ENCODE results near the gene TMEM62. TPM values are rescaled to one million over a fixed set of nuclear protein-coding genes. Genes with fewer than 3 reads are reported as not detected.

Gene TMEM62
- total and polyA plus RNA-seq, 9 of the 15 experiments (the other 6 are each of a cell fraction or from before 2014, with no cell fraction given) = 4.4 to 16.6 (median 11.1) TPM

- Histone ChIP-seq H3K27me3 (ENCODE audit: control insufficient read depth in 2 of 2, insufficient read depth in 2 of 2, low read length in 2 of 2) (no peaks in the 10 kb centered on the region), H3K79me2 (ENCODE audit: control insufficient read depth, insufficient read depth, low read length) (no peaks in the 10 kb centered on the region), H3K27ac (ENCODE audit: extremely low read depth, low read depth, low read length) (peak overlapping the region; percentile 75), H4K20me1 (replicated peaks; ENCODE audit: control insufficient read depth, insufficient read depth, low read length) (no peaks in the 10 kb centered on the region), H3K9me1 (ENCODE audit: control insufficient read depth, insufficient read depth, low read length) (no peaks in the 10 kb centered on the region), H3K36me3 (ENCODE audit: control insufficient read depth, insufficient read depth, low read length) (no peaks in the 10 kb centered on the region), H3K4me2 (ENCODE audit: insufficient read depth, low read length) (peak overlapping the region; percentile 48; the same call in 1 of the 2 replicates), H3K9me3 (replicated peaks; ENCODE audit: control insufficient read depth, insufficient read depth, low read depth, low read length) (no peaks in the 10 kb centered on the region), H3K9ac (ENCODE audit: insufficient read depth in 1 of 2, low read depth in 2 of 2, low read length in 2 of 2) (peak overlapping the region in 1 of 2 experiments; percentile 41; a peak in 1 of 4 replicates), H3K4me3 (no peak overlapping the region), H2AFZ (ENCODE audit: low read depth, low read length) (peak overlapping the region; percentile 81), H3K4me1 (replicated peaks in 1 of 2; ENCODE audit: control insufficient read depth in 2 of 2, insufficient read depth in 2 of 2, low read length in 2 of 2) (peaks cover 11 to 22% of the 10 kb centered on the region in 2 experiments; a peak in 4 of 5 replicates)
- TF ChIP-seq TCF15 (CRISPR knock-in tag; IDR thresholded peaks at IDR 0.05) (no peak), AFF4 (CRISPR knock-in tag; IDR thresholded peaks at IDR 0.05) (no peak), RCOR1 (IDR thresholded peaks at IDR 0.05; ENCODE audit: borderline replicate concordance in 1 of 2, low read depth in 2 of 2, low read length in 2 of 2) (no peak), THRA (IDR thresholded peaks at IDR 0.05) (no peak), ESRRB (CRISPR knock-in tag; IDR thresholded peaks at IDR 0.05; ENCODE audit: borderline replicate concordance) (no peak), ZBTB26 (CRISPR knock-in tag; IDR thresholded peaks at IDR 0.05) (no peak), ZC3H8 (IDR thresholded peaks at IDR 0.05) (no peak), MAZ (CRISPR knock-in tag; conservative IDR thresholded peaks at IDR 0.05 in 1 of 2, IDR thresholded peaks at IDR 0.05 in 1 of 2) (no peak), CBFB (CRISPR knock-in tag; IDR thresholded peaks at IDR 0.05) (no peak), MCM3 (IDR thresholded peaks at IDR 0.05) (no peak), NR2C2 (CRISPR knock-in tag; IDR thresholded peaks at IDR 0.05) (no peak), NR2C2 (tag; IDR thresholded peaks at IDR 0.05) (no peak), CREB3 (tag; conservative IDR thresholded peaks at IDR 0.05; ENCODE audit: low read depth) (no peak)
- in situ Hi-C loops (cut with MboI) (no loop called here), intact Hi-C loops (cut with micrococcal nuclease) (no loop called here)
- ATAC-seq (no peak), DNase-seq (ENCODE audit: extremely low read depth in 1 of 4, low spot score in 3 of 4) (no peak), FAIRE-seq (no peak)
- CTCF ChIA-PET (ENCODE audit: low intra/inter-chr PET ratio) = no interaction called here
- BruUV-seq (replicated peaks) = no TSS peak
- POLR2A ChIA-PET = interaction anchor here (0.6 to 1.8 kb wide), 5 partner anchors 9 to 99 kb away, joined by 3 to 8 read pairs (median 4); partner anchors contain the start of gene EPB42
- WGBS (ENCODE audit: insufficient coverage, low coverage, missing lambda C conversion rate) = 65% methylated on average over 5 of the region's 5 CpGs
Measured at GRCh38 chr15:43229977-43230376, 96.6 kb downstream of the TMEM62 start.

All from K562 (cell line).